Germinal center (tissue), 1 donor: ENCODE measurements around the gene ATAT1.
A peak's percentile ranks its signal among the peaks of the same experiment; 100 is the strongest.
"Not testable (repeated sequence)": the region's sequence is repeated elsewhere in the genome, so short reads cannot be mapped to it uniquely, and the experiment has no call there.

Source experiments
- DNase-seq: peaks from one replicate; pipeline ENCODE4 v3.0.0; 2012; ENCODE audit warnings: mixed read lengths, low spot score

ATAT1 gene

GRCh38 chr6:30651143-30651542, 24.5 kb downstream of the ATAT1 start:
- no peak for DNase-seq

- DNase-seq, result no peak
These were observed 28.4 kb downstream of the ATAT1 start for GRCh38 chr6:30654798-30655742.

- no peak for DNase-seq
These were observed 29.0 kb downstream of the ATAT1 start for GRCh38 chr6:30655743-30656094.

GRCh38 chr6:30656513-30656912, 29.8 kb downstream of the ATAT1 start:
- no peak for DNase-seq

GRCh38 chr6:30657454-30657853, 30.8 kb downstream of the ATAT1 start:
- DNase-seq, result no peak

- DNase-seq, result not testable (repeated sequence)
These were observed 31.2 kb downstream of the ATAT1 start for GRCh38 chr6:30657922-30658321.

- no peak for DNase-seq
These were observed 38.5 kb downstream of the ATAT1 start for GRCh38 chr6:30664994-30665767.

GRCh38 chr6:30666300-30666699, 39.6 kb downstream of the ATAT1 start:
- not testable (repeated sequence) for DNase-seq

- DNase-seq, result no peak
These were observed 44.3 kb downstream of the ATAT1 start for GRCh38 chr6:30670760-30671527.

- DNase-seq, result peak; percentile 87
These were observed 46.0 kb downstream of the ATAT1 start, which contains the start of gene DHX16 for GRCh38 chr6:30672445-30673253. DHX16 (minus strand) TSS chr6:30673006; CDS start chr6:30672841, 165 bp downstream.

GRCh38 chr6:30676660-30677285, 50.1 kb downstream of the ATAT1 start:
- no peak for DNase-seq

- peak; percentile 83 for DNase-seq
These were observed 52.5 kb downstream of the ATAT1 start for GRCh38 chr6:30678964-30679726.

GRCh38 chr6:30679765-30680535, 53.3 kb downstream of the ATAT1 start:
- DNase-seq, result no peak

GRCh38 chr6:30681766-30682142, 55.1 kb downstream of the ATAT1 start:
- no peak for DNase-seq

- DNase-seq, result peak; percentile 84
These were observed 55.8 kb downstream of the ATAT1 start for GRCh38 chr6:30682143-30683117.

GRCh38 chr6:30683183-30683979, 56.7 kb downstream of the ATAT1 start:
- DNase-seq, result no peak

GRCh38 chr6:30683980-30684338, 57.3 kb downstream of the ATAT1 start:
- no peak for DNase-seq
